GM18508 (cell line): Measurements from ENCODE around the gene REST.

Source experiments
- ATAC-seq: cut with Tn5 transposase; IDR thresholded peaks from one replicate; pipeline ENCODE4 v1.9.1; 2021; ENCODE audit warnings: moderate number of reproducible peaks; ENCODE audit not compliant: insufficient read depth, unreplicated experiment

REST gene

DNA sequence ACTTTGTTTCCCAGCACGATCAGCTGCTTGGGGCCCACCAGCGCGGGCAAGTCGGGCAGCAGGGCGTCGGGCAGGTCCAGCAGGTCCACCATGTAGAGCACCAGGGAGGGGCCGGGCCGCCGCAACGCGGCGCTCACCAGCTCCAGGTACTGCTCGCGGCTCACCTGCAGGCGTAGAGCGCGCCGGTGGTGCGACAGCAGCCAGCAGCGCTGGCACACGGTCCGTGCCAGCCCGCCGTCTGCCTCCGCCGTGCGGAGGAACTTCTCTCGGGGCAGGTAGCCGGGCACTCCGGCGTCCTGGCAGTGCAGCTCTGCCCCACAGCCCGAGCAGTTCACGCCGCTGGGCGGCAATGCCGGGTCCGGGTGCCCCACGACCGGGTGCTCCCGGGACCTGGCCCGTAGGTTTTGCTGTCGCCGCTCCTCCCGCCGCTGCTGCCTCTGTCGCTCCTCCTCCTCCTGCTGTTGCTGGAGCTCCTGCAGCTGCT is 69.2 kb downstream of the REST start:
- ATAC-seq: no peak

DNA sequence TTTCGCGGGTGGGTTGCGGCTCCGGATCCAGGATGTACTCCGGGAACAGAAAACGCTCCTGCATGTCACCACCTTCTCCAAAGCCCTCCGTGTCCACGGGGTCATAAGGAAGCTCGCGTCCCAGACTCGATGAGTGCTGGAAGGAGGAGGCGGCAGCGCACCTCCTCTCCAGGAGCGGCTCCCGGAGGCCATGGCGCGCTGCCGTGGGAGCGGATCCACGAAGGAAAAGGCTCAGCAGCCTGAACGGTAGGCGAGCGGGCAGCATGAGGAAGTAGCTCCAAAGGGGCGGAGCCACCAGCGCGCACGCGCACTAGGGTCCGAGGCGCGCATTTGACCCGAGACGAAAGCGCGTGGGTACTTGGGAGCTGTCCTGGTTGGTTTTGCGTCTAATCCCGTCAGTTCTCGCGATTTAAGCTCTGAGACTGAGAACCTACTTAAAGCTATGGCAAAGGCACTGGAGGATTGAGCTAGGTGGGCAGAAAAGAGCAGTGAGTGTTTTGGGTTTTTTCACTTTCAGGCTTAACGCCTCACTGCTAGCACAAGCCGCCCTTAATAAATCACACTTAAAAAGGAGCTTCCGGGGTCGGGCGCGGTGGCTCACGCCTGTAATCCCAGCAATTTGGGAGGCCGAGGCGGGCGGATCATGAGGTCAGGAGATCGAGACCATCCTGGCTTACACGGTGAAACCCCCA is 69.8 kb downstream of the REST start, which contains the start of gene NOA1:
Gene NOA1 (minus strand): TSS at position 286 of the 692 bp plus-strand sequence. CDS start 21 bp downstream, at position 265.
- peak; percentile 86 for ATAC-seq

DNA sequence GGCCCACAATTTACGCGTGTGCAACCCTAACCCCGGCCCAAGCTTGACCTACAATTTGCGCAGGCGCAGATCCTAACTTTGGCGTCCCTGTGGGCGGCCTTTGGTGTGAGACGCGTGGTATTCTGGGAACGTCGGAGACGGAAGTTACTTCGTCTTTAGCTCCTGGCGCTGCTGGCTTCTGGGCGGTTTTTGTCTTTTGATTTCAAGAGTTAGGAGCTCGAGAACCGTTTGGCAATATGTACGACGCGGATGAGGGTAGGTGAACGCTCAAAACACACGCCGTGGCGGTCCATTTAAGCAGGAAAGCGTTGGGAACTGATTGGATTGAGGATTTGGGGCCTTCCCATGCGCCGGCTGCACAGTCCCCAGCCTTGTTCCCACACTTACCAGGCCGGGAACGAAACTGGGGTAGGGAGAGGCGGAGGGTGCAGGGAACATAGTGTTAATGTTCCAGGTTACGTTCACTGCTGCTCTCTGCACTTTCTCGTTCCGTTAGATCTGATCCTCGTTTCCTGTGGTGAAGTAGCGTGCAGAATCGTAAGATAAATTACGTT is 71.1 kb downstream of the REST start, which contains the start of gene POLR2B:
Gene POLR2B (plus strand): TSS at position 147 of the 554 bp plus-strand sequence. CDS start 90 bp downstream, at position 237.
- peak; percentile 31 for ATAC-seq

DNA sequence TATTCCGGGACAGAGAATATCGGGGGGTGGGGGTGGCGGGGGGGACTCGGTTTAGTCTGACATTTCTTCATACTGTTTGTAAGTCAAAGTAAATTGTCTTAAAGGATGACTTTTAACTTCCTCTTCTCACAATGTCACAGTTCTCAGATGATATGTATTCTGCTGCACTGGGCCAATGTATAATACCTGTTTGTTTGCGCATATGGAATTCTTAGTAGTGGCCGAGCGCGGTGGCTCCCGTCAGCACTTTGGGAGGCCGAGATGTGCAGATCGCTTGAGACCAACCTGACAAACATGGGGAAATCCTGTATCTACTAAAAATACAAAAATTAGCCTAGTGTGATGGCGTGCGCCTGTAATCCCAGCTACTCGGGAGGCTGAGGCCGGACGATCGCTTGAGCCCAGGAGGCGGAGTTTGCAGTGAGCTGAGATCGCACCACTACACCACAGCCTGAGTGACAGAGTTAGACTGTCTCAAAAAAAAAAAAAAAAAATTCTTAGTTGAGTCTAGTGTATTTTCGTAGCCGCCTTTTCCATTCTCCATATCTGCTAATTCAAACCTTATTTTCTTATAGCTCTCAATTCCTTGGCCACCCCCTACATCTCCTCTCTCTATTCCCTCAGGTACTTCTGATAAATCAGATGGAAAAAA is 71.8 kb downstream of the REST start:
- ATAC-seq: no peak

DNA sequence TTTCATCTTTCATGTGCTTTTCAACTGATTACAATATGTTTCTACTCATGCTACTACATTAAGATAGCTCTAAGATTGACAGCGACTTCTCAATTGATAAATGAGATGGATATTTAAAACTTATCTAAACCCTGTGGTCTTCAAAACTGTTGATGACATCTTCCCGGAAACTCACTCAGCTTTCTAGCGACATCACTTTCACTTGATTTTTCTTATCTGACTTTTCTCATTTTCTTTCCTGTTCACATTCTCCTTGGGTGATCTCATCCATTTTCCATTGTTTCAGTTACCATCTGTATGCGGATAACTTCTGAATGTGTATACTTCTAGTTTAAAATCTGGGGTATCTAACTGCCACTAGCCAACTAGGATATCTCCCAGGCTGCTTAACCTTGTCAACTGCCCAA is 74.1 kb downstream of the REST start:
- no peak for ATAC-seq

DNA sequence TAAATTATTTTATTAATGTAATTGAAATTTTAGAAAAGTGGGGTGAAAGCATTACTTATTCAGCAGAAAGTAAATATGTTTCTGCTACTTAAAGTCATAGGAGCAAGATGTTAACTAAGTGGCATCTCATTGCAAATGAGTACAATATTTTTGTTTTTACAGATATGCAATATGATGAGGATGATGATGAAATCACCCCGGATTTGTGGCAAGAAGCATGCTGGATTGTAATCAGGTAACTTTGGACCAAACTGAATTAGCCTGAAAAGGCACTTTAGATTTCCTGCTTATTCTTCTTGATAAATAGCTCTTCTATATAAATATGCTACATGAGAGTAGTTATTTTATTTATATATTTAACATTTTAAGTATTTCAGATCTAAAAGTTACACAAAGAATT is 78.5 kb downstream of the REST start:
- ATAC-seq: no peak

DNA sequence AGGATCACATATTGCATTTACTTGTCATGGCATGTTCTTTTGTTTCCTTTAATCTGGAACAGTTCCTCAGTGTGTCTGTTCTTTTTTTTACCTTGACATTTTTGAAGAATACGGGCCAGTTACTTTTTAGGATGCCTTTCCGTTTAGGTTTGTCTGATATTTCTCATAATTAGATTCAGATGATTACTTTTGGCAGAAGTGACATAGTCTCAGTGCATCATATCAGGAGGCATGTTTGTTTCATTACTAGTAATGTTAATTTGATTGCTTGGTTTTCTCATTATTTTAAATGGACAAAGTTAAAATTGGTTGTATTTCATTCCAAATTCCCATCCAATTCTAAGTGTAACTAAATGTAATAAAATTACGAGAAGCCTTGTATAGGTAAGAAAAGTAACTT is 79.3 kb downstream of the REST start:
- no peak for ATAC-seq

DNA sequence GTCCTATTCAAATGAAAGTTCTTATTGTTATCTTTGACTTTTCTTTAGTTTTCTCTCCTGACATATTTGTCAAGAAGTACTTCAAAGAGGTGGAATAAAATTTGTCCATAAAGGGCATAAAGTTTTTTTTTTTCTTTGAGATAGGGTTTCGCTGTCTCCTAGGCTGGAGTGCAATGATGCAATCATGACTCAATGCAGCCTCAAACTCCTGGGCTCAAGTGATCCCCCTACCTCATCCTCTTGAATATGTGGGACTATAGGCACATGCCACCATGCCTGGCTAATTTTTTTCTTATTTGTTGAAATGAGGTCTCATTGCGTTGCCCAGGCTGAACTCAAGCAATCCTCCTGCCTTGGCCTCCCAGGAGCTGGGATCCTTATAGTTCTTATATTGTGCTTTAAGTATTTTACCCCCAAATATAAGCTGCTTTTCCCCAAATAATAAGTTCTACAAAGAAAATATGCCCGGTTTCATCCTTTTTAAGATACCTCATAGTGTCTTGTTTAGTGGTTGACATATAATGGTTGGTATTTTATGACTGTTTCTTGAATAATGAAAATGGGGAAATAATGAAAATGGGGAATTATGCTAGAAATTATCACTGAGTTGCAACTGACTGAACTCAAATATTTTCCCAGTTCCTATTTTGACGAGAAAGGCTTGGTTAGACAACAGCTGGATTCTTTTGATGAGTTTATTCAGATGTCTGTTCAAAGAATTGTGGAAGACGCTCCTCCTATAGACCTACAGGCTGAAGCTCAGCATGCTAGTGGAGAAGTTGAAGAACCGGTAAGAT is 82.6 kb downstream of the REST start:
- no peak for ATAC-seq

DNA sequence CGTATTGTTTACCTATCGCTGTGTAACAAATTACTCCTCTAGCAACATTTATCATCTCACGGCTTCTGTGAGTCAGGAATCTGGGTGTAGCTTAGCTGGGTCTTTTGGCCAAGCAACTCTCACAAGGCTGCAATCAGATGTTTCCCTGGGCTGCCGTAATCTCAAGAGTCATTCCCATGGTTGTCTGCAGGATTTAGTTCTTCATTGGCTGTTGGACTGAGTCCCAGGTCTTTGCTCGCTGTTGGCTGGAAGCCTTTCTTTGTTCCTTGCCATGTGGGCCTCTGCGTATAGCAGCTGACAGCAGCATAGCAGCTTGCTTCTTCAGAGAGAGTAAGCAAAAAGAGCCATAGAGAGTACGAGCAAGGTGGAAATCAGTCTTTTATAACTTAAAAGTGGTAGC is 87.8 kb downstream of the REST start:
- ATAC-seq: no peak

DNA sequence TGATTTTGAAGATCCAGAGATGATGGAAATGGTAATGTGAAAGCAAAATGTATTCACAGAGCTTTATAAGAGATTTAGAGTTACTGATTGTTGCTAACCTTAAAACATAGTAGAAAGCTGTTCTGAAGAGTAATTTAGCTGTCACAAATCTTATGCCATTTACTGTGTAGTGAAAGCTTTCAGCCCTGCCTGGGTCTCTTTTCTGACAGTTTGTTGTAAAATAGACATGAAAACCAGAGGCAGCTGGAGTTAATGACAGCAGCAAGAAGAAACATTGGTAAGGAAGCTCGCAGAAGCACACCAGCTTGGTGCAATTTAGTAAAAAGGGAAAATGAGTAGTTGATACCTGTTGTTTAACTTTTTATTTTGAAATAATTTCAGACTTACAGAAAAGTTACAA is 92.1 kb downstream of the REST start:
- ATAC-seq: no peak

DNA sequence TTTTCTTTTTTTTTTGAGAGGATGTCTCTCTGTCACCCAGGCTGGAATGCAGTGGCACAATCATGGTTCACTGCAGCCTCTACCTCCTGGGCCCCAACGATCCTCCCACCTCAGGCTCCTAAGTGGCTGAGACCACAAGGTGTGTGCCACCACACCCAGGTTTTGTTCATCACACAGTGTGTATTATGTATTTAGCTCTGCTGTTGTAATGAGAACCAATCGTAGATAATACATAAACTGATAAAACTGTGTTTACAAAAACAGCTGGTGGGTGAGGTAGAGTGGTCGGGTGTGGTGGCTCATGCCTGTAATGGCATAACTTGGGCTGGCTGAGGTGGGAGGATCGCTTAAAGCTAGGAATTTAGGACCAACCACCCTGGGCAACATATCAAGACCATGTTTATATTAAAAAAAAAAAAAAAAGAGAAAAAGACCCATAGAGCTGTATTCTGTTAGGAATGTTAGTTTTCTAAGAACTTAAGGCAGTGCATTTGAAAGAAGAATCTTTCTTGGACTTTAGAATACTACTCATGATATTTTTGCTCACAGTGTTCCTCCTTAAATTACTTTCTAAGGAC is 105.9 kb downstream of the REST start:
- ATAC-seq: no peak
